Activated CD8-positive, alpha-beta memory T cell treated with anti-CD3 and anti-CD28 coated beads for 24 hours (primary cell): ENCODE measurements around the gene CNGB1.
"Not testable (repeated sequence)": the region's sequence is repeated elsewhere in the genome, so short reads cannot be mapped to it uniquely, and the experiment has no call there.

Source experiments
- DNase-seq: peaks from one replicate; pipeline ENCODE4 v3.0.0-alpha.2; 2020

Gene CNGB1

DNA sequence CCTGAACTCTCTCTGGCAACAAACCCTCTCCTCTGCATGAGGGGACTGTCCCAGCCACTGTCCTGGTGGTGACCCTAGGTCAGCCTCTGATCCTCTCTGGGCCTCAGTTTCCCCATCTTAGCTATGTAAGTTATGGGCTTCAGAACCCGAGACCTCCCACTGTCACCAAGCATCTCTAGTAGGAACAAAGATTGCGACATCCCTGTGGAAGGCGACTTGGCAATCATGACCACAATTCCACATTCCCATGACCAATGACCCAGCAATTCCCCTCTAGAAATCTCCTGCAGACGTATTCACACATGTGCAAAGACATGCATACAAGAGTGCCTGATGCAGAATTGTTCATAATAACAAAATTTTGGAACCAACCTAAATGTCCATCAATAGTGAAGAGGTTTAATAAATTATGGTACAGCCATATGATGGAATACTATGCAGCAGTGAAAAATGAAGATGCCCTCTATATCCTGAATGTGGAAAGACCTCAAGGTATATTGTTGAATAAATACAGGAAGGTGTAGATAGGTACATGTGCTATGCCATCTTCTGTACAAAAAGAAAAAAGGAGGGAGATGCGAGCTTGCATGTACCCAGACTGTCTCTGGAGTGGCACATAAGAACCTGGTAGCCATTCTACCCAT, 21.2 kb downstream of the CNGB1 start:
- DNase-seq = no peak

DNA sequence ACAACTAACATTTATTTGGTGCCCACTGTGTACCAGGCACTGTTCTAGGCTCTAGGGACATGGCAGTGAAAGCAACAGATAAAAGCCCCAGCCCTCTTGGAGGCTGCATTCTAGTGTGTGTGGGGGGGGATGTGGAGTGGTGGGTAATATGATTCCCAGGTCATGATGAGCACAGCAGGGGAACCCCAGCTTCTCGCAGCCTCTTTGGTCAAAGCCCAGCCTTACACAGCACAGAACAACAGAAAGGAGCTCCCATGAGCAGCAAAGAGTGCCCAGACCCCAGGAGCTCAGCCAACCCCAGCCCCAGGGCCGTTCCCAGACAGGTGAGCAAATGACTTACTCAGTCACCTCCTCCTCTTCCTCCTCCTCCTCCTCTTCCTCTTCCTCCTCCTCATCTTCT, 21.9 kb downstream of the CNGB1 start:
- no peak for DNase-seq

GRCh38 chr16:57948027-57948426, 22.9 kb downstream of the CNGB1 start:
- DNase-seq = no peak

DNA sequence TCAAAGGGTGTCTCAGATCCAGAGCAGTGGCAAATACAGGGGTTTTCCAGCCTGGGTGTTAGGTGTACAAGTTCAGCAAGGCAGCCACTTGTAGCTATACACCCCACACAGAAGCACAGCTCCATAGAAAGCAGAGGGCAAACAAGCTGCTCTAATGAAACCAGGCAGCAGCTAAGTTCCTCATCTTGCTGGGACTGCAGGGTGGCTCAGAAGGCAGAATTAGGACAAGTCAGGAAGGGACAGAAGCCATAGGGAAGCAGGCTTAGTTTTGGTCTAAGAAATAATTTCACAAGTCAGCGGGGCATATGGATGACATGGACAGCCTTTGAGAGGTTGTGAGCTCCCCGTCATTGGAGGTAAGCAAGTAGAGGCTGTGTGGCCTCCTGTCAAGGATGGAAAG, 23.7 kb downstream of the CNGB1 start:
- no peak for DNase-seq

GRCh38 chr16:57946181-57946801, 24.6 kb downstream of the CNGB1 start:
- no peak for DNase-seq

- no peak for DNase-seq
These were observed 25.2 kb downstream of the CNGB1 start for GRCh38 chr16:57945740-57946138.

- no peak for DNase-seq
These were observed 25.8 kb downstream of the CNGB1 start for GRCh38 chr16:57944970-57945739.

- not testable (repeated sequence) for DNase-seq
These were observed 27.5 kb downstream of the CNGB1 start for GRCh38 chr16:57943381-57943780.

- not testable (repeated sequence) for DNase-seq
These were observed 29.0 kb downstream of the CNGB1 start for GRCh38 chr16:57941901-57942300.

DNA sequence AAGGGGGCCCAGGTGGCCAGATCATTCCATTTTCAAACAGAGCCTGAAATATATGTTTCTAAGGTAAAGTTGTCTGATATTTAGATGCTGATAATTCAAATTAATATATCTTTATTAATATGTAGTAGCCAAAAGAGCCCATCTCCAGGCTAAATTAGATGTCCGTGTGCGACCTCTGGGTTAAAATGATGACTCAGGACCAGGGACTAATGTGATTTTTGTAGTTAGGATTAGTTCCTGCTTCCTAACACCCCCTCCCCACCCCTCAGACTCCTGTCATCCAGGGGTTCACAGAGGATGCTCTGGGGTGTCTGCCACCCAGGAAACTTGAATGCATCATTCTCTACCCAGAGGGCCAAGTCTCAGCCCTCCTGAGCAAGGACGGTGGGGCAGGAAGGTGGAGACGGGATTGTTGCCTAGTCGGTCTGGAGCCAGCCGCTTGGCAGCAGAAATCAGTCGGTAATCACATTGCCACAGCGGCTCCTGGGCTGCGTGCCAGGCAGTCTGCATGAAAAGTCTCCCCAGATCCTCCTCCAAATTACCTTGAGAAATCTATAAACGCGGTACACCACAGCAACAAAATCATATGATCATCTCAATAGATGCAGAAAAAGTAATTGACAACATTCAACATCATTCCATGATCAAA, 29.8 kb downstream of the CNGB1 start:
- DNase-seq = no peak

DNA sequence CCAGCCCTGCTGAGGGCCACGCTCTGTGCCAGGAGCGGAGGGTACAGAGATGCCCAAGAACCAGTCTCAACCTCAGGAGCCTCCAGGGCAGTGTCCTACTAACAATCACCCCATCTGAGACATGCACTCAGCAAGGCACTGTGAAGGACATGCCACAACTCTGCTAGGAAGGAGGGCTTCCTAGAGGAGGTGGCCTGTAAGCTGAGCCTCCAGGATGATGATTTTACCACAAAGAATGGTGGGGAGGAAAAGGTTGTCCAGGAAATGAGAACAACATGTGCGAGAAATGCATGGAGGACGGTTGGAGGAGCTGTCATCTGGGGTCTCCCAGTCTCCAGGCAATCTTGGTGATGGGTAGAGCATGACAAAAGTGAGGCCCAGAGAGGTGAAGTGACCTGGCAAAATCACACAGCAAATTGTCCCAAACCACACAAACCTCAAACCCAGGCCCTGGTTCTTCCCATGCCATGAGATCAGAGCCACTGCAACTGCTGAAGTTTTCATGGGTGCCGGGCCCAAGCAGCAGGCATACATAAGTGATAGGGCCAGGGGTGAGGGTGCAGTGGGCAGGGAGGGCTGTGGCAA, 30.5 kb downstream of the CNGB1 start:
- DNase-seq = no peak

- no peak for DNase-seq
These were observed 31.1 kb downstream of the CNGB1 start for GRCh38 chr16:57939872-57940224.

- DNase-seq = no peak
These were observed 31.7 kb downstream of the CNGB1 start for GRCh38 chr16:57938936-57939871.

- DNase-seq = no peak
These were observed 32.4 kb downstream of the CNGB1 start for GRCh38 chr16:57938484-57938883.

- no peak for DNase-seq
These were observed 33.1 kb downstream of the CNGB1 start for GRCh38 chr16:57937861-57938260.

- DNase-seq = no peak
These were observed 35.0 kb downstream of the CNGB1 start for GRCh38 chr16:57935904-57936303.

GRCh38 chr16:57930533-57930932, 40.4 kb downstream of the CNGB1 start:
- DNase-seq = no peak

DNA sequence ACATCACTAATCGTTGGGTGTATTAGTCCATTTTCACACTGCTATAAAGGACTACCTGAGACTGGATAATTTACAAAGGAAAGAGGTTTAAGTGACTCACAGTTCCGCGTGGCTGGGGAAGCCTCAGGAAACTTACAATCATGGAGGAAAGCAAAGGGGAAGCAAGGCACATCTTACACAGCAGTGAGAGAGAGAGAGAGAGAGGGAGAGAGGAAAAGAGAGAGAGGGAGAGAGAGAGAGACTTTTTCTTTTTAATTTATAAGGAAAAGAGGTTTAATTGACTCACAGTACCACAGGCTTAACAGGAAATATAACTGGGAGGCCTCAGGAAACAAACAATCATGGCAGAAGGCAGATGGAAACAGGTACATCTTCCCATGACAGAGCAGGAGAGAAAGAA, 41.7 kb downstream of the CNGB1 start:
- no peak for DNase-seq

- no peak for DNase-seq
These were observed 44.9 kb downstream of the CNGB1 start for GRCh38 chr16:57926041-57926440.

DNA sequence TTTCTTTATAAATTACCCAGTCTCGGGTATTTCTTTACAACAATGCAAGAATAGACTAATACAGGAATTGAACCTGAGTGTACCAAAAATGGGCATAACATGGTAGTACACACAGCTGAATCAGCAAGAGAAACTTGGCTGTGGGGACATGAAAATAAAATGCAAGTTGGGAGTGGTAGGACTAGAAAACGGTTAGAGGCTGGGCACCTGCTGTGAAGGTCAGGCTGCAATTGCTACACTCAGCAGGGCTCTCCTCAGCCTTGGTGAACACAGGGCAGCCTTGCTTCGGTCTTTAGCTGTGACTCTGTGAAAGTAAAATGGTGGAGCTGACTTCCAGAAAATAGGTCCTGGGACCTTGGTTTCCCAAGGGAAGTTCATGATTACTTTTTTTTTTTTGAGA, 45.6 kb downstream of the CNGB1 start:
- DNase-seq = no peak

DNA sequence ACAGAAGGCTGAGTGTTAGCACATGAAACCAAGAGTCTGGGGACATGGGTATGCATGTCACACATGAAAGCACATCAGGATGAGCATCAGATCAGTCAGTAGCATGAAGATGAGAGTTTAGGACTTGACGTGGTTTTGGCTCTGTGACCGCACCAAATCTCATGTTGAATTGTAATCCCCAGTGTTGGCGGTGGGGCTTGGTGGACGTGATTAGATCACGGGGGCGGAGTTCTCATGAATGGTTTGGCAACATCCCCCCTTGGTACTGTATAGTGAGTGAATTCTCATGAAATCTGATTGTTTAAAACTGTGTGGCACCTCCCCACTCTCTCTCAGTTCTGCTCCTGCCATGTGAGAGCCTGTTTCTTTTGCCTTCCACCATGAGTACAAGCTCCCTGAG, 46.4 kb downstream of the CNGB1 start:
- DNase-seq = no peak

DNA sequence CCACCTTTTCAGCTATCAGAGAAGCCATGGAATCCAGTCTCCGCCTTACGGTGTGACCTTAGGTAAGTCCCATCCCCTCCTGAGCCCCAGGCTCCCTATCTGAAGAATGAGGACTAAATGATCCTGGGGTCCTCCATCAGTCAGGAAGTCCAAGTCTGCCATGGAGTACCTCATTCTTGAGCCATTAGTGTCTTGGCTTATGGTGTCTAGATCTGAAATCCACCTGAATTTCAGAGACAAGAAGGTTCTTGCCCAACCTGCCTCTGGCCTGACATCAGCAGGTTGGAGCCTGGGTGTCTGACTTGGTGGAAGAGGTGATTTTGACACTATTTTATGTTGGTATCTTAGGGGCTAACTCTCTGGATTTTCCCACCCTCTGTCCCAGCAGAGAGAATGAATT, 47.1 kb downstream of the CNGB1 start:
- DNase-seq = no peak
